Right renal cortex interstitium (tissue), 3 donors: ENCODE results near the gene SLC5A2. TPM values are rescaled to one million over a fixed set of nuclear protein-coding genes. Genes with fewer than 3 reads are reported as not detected.
"Not testable (repeated sequence)": the region's sequence is repeated elsewhere in the genome, so short reads cannot be mapped to it uniquely, and the experiment has no call there.

Experiments used
- DNase-seq, 3 donors: peaks; one replicate each; pipeline ENCODE4 v3.0.0-alpha.2; 2013; ENCODE audit warnings: low read depth in 3 of 3, low spot score in 2 of 3
- polyA plus RNA-seq, 3 donors: library from polyadenylated mRNA; unstranded; fragments of 120-200 nt; gene quantifications; one replicate each; pipeline ENCODE4 v1.2.1, GENCODE V29; 2013; ENCODE audit not compliant: insufficient read length in 3 of 3

SLC5A2 gene
- polyA plus RNA-seq = 10 to 100 TPM; 41.1 to 46.7 (median 42.4) TPM

GRCh38 chr16:31483081-31483480 is at the start of gene SLC5A2:
TSS of gene SLC5A2 (plus strand) at chr16:31483123. CDS start at chr16:31483137, 14 bp downstream.
- DNase-seq = no peak

- DNase-seq = no peak
Measured at GRCh38 chr16:31435341-31436220, 47.3 kb upstream of the SLC5A2 start.

GRCh38 chr16:31436221-31437045 is 46.5 kb upstream of the SLC5A2 start:
- no peak for DNase-seq

GRCh38 chr16:31438414-31438813 is 44.5 kb upstream of the SLC5A2 start:
- DNase-seq = no peak

GRCh38 chr16:31439023-31439422 is 43.9 kb upstream of the SLC5A2 start:
- not testable (repeated sequence) for DNase-seq

GRCh38 chr16:31439519-31439918 is 43.4 kb upstream of the SLC5A2 start:
- no peak for DNase-seq

- no peak for DNase-seq
Measured at GRCh38 chr16:31440516-31441184, 42.3 kb upstream of the SLC5A2 start.

GRCh38 chr16:31441956-31442355 is 41.0 kb upstream of the SLC5A2 start:
- no peak for DNase-seq

GRCh38 chr16:31445931-31446330 is 37.0 kb upstream of the SLC5A2 start:
- DNase-seq = not testable (repeated sequence)

- no peak for DNase-seq
Measured at GRCh38 chr16:31451201-31451600, 31.7 kb upstream of the SLC5A2 start.

- no peak for DNase-seq
Measured at GRCh38 chr16:31451681-31452351, 31.1 kb upstream of the SLC5A2 start.

GRCh38 chr16:31452631-31453106 is 30.3 kb upstream of the SLC5A2 start:
- no peak for DNase-seq

GRCh38 chr16:31453255-31454204 is 29.4 kb upstream of the SLC5A2 start:
- DNase-seq = no peak

GRCh38 chr16:31455601-31456314 is 27.2 kb upstream of the SLC5A2 start:
- no peak for DNase-seq

GRCh38 chr16:31456988-31457360 is 25.9 kb upstream of the SLC5A2 start:
- DNase-seq = no peak

GRCh38 chr16:31458073-31458843 is 24.7 kb upstream of the SLC5A2 start:
- no peak for DNase-seq

GRCh38 chr16:31458844-31459686 is 23.9 kb upstream of the SLC5A2 start, which contains the start of gene ARMC5:
TSS of gene ARMC5 (plus strand) at chr16:31459501. CDS start at chr16:31459525, 24 bp downstream.
- DNase-seq = peak; percentile 94 to 95 (median 95)
